Bronchial epithelial cell (primary cell): ENCODE results near the gene ANKAR. TPM values are rescaled to one million over a fixed set of nuclear protein-coding genes. Genes with fewer than 3 reads are reported as not detected.
A peak's percentile ranks its signal among the peaks of the same experiment; 100 is the strongest.

Source experiments
- DNase-seq: peaks from one replicate; pipeline ENCODE4 v3.0.0-alpha.2; 2010; ENCODE audit warnings: low read depth
- FAIRE-seq: peaks from 2 replicates; lab custom pipeline; 2011; peaks lifted over from hg19 to GRCh38; lab: Jason Lieb, UNC
- H3K27me3 ChIP-seq: 2 replicates; pipeline ENCODE4 v1.5.1; 2011; ENCODE audit warnings: low read length; ENCODE audit not compliant: control insufficient read depth, insufficient read depth
- H3K36me3 ChIP-seq: 2 replicates; pipeline ENCODE4 v1.5.1; 2011; ENCODE audit warnings: low read length; ENCODE audit not compliant: control insufficient read depth, insufficient read depth
- H3K4me3 ChIP-seq: 2 replicates; pipeline ENCODE4 v1.5.1; 2011; ENCODE audit warnings: mild to moderate bottlenecking, low read depth, low read length, control low read depth
- CTCF ChIP-seq: IDR thresholded peaks from 2 replicates; pipeline ENCODE4 v1.5.1; 2011; ENCODE audit warnings: mild to moderate bottlenecking, moderate library complexity, low read length, control low read depth, inconsistent platforms; ENCODE audit not compliant: insufficient read depth, severe bottlenecking
- total RNA-seq: library from RNA; depleted of rRNA; stranded (reverse); fragments of >200 nt; gene quantifications from 2 replicates; pipeline ENCODE4 v1.2.1, GENCODE V29; 2014

The ANKAR gene
- total RNA-seq, 1 donor from 2014 or later: 2.1 TPM

DNA sequence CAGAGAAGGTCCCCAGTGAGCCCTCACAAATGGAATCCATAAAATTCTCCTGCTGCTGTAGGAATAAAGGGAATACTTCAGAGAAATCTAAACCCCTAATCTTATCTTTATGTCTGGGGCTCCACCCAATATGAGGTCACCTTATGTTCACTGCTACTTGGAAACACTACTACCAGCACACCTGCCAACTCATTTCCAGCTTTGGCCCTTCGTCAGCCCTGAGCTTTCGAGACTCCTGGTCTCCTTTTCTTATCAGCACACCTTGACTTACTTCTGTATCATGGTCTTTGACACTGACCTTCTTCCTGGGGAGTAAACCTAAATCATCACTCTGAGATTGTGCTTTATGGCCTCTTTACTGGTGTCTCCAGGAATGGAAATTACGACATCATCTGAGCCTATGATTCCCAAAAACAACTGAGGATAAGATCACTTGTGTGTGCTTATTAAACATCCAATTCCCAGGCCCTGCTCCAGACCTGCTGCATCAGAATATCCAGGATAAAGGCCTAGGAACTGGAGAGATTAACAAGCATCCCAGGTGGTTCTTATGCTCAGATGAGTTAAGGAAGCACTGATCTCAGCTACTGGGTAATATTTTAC, 35.4 kb upstream of the ANKAR start:
- Histone ChIP-seq H3K4me3 (no peak overlapping the region), H3K36me3 (no peaks in the 10 kb centered on the region), H3K27me3 (no peaks in the 10 kb centered on the region)
- DNase-seq (no peak), FAIRE-seq (no peak)
- no peak for TF ChIP-seq CTCF

DNA sequence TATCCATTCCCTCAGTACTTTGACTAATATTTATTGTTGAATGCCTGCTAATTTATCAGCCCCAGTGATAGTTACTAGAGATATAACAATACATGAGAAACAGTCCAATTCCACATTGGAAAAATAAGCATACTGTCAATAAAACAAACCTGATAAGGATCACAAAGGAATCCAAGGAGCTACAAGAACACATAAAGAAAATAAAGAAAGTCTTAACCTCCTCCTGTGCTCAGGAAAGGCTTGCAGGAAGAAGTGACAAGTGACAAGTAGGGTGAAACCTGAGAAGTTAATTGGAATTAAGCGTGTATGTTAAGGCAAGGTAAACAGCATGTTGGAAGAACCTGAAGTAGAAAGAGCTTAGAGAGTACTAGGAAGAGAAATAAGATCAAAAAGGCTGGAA, 33.5 kb upstream of the ANKAR start:
- no peak for TF ChIP-seq CTCF
- Histone ChIP-seq H3K36me3 (no peaks in the 10 kb centered on the region), H3K27me3 (no peaks in the 10 kb centered on the region), H3K4me3 (no peak overlapping the region)
- DNase-seq (no peak), FAIRE-seq (no peak)

- H3K27me3 ChIP-seq: no peaks in the 10 kb centered on the region
- H3K4me3 ChIP-seq: no peak overlapping the region
- TF ChIP-seq CTCF: no peak
- FAIRE-seq (no peak), DNase-seq (peak; percentile 50)
- no peaks in the 10 kb centered on the region for H3K36me3 ChIP-seq
Observed at GRCh38 chr2:189641590-189641989, 32.9 kb upstream of the ANKAR start.

GRCh38 chr2:189646521-189646920, 27.9 kb upstream of the ANKAR start:
- no peak for FAIRE-seq
- no peak for TF ChIP-seq CTCF
- Histone ChIP-seq H3K4me3 (no peak overlapping the region), H3K36me3 (no peaks in the 10 kb centered on the region), H3K27me3 (no peaks in the 10 kb centered on the region)
- DNase-seq: no peak

DNA sequence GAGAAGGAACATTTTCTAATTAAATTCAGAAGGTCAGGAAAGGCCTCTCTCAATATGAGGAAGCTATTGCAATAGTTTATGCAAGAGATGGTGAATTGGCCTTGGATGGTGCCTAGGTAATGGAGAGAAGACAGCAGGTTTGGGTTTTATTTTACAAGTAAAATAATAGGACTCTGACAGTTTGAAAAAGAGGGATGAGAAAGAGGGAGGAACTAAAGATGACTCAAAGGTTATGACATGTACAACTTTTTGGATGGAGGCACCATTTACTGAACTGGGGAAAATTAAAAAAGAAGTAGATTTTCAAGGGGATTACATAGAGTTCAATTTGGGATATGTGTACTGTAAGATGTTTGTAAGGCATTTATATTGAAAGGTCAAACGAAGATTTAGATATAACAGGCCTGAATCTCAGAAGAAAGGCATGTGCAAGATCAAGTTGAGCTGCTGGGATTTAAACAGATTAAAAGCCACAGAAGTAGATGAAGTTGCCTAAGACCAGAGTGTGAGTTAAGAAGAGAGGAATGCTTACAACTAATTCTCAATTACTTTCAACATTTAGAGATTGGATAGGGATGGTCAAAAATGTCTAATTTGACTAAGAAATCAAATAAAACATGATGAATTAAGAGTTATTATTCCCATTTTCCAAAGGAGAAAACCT, 25.5 kb upstream of the ANKAR start:
- no peak for FAIRE-seq
- DNase-seq: no peak
- no peaks in the 10 kb centered on the region for H3K27me3 ChIP-seq
- TF ChIP-seq CTCF: no peak
- H3K4me3 ChIP-seq: no peak overlapping the region
- H3K36me3 ChIP-seq: no peaks in the 10 kb centered on the region
